GM12873 (cell line): Measurements from ENCODE around the gene OR52E4.
A peak's percentile ranks its signal among the peaks of the same experiment; 100 is the strongest.

Experiments
- TF ChIP-seq, protein P1 (sequence below): IDR thresholded peaks from 2 replicates; pipeline ENCODE4 v1.5.1; 2012; ENCODE audit warnings: low read depth, mild to moderate bottlenecking, moderate library complexity, low read length, control low read depth; ENCODE audit not compliant: insufficient read depth; ENCODE audit errors: missing control alignments

The OR52E4 gene

DNA sequence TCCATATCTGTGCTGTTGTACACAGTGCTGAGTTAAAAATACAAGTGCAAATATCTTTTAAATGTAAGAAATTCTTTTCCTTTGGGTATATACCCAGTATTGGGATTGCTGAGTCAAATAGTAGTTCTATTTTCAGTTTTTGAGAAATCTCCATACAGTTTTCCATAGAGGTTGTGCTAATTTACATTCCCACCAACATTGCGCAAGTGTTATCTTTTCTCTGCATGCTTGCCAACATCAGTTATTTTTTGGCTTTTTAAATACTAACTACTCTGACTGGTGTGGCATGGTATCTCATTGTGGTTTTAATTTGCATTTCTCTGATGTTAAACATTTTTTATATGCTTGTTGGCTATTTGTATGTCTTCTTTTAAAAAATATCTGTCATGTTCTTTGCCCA, 29.4 kb upstream of the OR52E4 start:
- TF ChIP-seq, protein P1, sequence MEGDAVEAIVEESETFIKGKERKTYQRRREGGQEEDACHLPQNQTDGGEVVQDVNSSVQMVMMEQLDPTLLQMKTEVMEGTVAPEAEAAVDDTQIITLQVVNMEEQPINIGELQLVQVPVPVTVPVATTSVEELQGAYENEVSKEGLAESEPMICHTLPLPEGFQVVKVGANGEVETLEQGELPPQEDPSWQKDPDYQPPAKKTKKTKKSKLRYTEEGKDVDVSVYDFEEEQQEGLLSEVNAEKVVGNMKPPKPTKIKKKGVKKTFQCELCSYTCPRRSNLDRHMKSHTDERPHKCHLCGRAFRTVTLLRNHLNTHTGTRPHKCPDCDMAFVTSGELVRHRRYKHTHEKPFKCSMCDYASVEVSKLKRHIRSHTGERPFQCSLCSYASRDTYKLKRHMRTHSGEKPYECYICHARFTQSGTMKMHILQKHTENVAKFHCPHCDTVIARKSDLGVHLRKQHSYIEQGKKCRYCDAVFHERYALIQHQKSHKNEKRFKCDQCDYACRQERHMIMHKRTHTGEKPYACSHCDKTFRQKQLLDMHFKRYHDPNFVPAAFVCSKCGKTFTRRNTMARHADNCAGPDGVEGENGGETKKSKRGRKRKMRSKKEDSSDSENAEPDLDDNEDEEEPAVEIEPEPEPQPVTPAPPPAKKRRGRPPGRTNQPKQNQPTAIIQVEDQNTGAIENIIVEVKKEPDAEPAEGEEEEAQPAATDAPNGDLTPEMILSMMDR: no peak

DNA sequence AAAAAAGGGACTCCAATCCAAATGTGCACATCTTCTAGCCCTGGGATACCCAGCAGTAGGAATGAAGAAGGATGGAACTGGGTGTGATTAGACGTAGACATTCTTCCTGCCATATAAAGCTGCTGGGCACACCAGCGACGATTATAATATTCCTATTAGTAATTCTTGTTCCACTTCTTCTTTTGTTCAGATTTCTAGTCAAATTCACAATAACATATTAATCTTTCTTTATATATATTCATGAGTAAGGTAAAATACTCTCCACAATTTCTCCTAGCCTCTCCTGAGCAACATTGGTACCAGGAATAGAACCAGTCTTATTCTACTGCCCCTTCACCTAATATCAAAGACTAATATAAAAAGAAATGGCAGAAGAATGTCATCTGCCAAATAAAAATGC, 22.8 kb upstream of the OR52E4 start, which contains the start of gene OR52E8:
OR52E8 (minus strand) TSS at position 101 of the 400 bp plus-strand sequence; CDS start at position 101, 0 bp downstream.
- TF ChIP-seq, protein P1: no peak

DNA sequence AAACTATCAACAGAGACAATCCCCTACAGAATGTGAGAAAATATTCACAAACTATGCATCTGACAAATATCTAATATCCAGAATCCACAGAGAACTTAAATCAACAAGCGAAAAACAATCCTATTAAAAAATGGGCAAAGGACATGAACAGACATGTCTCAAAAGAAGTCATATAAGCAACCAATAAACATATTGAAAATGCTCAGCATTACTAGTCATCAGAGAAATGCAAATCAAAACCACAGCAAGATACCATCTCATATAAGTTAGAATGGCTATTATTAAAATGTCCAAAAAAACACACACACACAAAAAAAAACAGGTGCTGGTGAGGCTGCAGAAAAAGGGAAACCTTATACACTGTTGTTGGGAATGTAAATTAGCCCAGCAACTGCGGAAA, 14.6 kb upstream of the OR52E4 start:
- TF ChIP-seq, protein P1: no peak

GRCh38 chr11:5878564-5878963, 1.9 kb upstream of the OR52E4 start:
- TF ChIP-seq, protein P1: no peak

DNA sequence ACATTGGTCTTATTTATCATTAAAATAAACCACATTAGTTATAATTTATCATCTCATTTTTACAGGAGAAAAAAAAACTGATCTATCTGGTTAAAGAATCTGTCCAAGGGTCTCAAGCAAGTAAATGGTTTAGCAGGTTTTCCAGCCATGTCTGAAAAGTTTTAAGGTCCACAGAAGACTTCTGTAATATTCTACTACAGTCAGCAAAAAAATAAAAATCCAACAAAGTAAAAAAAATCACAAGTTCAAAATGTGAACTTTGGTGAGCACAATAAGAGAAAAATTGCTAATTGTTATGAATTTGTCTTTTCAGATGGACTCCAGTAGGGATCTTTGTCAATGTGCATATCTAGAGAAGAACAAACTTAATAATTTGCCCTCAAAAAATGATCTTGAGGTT, 1.3 kb downstream of the OR52E4 start:
- TF ChIP-seq, protein P1: no peak

- TF ChIP-seq, protein P1: no peak
Measured at GRCh38 chr11:5887172-5887571, 6.7 kb downstream of the OR52E4 start.

DNA sequence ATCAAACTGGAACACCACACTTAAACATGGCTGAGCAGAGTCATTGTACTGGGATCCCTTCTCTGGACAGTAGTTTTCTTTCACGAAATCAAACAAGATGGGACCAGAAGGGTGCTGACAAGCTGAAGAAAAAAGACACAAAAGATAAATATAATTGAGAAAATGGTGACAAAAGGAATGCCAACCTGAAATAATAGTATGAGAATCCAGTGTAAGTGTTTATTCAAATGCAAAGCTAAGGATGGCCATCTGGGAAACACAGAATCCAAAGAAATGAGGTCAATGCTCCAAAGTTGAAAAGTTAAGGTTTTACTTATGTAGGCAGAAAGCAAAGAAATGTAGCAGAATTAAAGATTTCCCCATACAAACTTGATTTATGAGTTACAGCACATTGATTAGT, 7.2 kb downstream of the OR52E4 start:
- TF ChIP-seq, protein P1: no peak

GRCh38 chr11:5891216-5891800, 10.9 kb downstream of the OR52E4 start:
- TF ChIP-seq, protein P1: peak; percentile 28
